Measurements from ENCODE around the gene STK10.

The STK10 gene

DNA sequence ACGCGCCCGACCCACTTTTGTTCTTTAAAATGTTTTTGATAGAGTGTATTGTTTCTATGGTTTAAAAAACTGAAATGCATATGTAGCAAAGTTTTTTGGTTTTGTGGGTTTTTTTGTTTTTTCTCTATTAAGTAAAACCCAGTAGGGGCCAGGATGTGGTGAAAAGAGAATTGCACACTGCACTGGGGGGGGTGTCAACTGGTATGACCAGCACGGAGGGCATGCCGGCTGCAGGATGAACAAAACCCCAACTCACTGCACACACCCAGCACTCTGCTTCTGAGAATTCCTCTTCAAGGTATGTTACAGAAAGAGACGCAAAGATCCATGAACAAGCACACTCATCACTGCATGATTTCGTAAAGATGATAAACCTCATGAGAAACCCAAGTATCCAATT is 75.0 kb downstream of the STK10 start:
- no peak for DNase-seq (ENCODE audit: extremely low read depth, low read depth)

DNA sequence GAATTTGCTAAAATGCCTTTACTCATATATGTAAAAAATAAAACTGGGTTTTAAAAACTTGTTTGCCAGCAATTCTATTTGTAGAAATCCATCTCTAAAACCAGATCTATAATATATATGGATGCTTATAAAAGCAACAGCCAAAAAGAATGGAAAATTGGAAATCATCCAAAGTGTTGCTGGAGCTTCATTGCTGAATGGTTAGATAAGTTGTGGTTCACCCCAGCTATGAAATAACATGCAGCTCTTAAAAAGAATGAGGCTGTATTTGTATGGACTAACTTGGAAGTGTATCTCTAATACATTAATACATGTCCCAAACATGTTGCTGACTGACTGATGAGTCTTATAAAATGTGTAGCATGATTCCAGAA is 76.2 kb downstream of the STK10 start:
- TF ChIP-seq, protein P1, sequence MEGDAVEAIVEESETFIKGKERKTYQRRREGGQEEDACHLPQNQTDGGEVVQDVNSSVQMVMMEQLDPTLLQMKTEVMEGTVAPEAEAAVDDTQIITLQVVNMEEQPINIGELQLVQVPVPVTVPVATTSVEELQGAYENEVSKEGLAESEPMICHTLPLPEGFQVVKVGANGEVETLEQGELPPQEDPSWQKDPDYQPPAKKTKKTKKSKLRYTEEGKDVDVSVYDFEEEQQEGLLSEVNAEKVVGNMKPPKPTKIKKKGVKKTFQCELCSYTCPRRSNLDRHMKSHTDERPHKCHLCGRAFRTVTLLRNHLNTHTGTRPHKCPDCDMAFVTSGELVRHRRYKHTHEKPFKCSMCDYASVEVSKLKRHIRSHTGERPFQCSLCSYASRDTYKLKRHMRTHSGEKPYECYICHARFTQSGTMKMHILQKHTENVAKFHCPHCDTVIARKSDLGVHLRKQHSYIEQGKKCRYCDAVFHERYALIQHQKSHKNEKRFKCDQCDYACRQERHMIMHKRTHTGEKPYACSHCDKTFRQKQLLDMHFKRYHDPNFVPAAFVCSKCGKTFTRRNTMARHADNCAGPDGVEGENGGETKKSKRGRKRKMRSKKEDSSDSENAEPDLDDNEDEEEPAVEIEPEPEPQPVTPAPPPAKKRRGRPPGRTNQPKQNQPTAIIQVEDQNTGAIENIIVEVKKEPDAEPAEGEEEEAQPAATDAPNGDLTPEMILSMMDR (IDR thresholded peaks at IDR 0.05; ENCODE audit: low read depth, low read length) = no peak
- DNase-seq (ENCODE audit: extremely low read depth, low read depth) = peak; percentile 47

More for the DNA sequence above, 75.0 kb downstream of the STK10 start:
- TF ChIP-seq, protein P1 (IDR thresholded peaks at IDR 0.05; ENCODE audit: low read depth, low read length) = no peak

DNA sequence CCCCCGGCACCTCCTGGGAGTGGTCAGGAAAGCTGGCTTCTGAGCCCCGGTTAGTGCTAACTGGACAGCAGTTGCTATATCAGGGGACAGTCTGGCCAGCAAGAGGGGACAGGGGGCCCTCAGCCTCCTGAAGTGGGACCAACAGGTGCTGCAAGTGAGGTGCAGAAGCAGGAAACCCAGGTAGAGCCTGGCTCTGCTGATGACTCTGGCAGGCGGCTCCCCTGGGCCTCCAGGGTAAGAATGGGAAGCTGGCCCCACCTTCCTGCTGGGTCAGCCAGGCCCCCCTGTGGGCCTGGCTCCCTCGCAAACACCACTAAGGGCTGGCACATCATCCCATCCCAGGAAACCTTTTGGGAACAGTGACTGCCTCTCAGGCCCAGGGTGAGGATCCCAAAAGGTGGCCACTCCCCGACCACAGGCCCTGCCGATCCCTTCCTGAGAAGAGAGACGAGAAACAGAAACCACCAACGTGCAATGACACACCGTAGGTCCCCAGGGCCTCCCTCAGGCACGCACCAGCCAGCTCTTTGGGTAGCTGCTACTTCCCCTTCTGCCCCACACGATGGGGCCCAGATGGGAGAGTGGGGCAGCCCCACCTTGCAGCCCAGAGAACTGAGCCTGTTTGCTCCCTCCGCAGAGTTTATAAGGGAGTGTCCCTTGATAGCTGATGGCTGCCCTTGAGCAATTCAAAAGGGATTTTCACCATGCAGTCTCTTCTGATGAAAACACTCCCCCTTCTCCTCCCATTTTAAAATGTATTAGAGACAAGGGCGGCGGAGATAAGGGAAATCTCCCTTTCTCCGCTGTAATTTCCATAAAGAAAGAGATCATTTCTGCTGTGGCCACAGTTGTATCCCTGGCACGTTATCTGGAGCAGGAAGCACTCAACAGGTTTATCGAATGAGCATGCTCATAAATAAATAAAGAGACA is 76.8 kb downstream of the STK10 start:
- TF ChIP-seq, protein P1 (IDR thresholded peaks at IDR 0.05; ENCODE audit: low read depth, low read length) = no peak
- DNase-seq (ENCODE audit: extremely low read depth, low read depth) = no peak

DNA sequence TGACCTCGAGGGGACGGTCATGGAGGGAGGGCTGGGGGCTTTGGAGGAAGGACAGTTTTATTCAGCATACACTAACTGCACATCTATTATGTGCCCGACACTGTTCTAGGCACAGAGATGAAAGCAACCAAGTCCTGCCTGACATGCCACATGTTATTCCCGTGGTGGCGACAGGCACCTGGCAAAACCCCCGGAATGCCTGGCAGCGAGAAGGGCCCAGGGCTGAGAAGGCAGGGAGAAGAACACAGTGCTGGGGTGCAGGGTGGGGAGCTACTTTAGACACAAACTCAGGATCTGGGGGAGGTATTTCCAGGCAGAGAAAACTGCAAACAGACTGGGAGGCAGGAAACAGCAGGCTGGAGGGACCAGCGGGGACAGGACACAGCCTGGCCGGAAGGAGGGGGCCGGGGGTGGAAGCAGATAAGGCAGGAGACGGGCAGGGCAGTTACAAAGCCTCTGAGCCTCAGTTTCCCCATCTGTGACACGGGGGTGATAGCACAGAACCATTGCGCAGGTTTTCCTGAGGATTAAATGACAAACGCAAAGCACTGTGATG is 77.7 kb downstream of the STK10 start:
- TF ChIP-seq, protein P1 (IDR thresholded peaks at IDR 0.05; ENCODE audit: low read depth, low read length) = no peak
- DNase-seq (ENCODE audit: extremely low read depth, low read depth) = no peak

DNA sequence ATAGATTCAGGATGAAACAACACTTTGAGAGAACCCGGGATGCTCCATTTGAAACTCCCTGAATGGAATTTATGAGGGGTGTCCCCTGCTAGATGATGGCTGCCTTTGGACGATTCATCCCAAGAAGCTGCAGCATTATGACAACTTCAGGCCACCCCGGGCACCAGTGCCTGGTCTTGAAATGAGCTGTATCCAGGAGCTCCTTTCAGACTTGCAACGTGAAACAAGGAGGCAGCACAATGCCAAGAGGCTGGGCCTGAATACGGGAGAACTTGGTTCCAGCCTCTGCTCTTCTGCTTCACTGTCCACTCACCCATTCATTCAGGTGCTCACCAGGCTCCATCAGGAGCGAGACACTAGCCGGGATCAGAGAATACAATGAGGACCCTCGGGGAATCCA is 78.3 kb downstream of the STK10 start:
- no peak for DNase-seq (ENCODE audit: extremely low read depth, low read depth)
- TF ChIP-seq, protein P1 (IDR thresholded peaks at IDR 0.05; ENCODE audit: low read depth, low read length) = no peak

DNA sequence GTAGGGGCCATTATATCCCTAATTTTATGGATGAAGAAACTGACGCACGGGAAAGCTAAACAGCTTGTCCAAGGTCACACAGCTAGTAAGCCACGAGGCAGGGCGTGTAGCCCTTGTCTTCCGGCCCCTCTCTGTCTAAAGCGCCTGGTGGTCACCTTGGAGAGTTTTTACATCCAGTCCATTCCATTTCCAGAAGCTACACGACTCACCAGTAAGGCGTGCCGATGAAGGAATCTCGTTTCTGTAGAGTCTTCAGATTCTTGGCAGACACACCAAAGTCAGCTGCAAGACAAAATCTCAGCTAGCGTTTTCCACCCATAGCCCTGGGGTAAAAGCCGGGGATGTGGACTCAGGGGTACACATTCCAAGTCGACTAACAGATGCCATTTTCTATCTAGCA is 80.5 kb downstream of the STK10 start:
- peak; percentile 39 for DNase-seq (ENCODE audit: extremely low read depth, low read depth)
- TF ChIP-seq, protein P1 (IDR thresholded peaks at IDR 0.05; ENCODE audit: low read depth, low read length) = no peak; the same call in 1 of the 2 replicates
